Occipital lobe (tissue), 2 donors: ENCODE results near the gene MTUS2. TPM values are rescaled to one million over a fixed set of nuclear protein-coding genes. Genes with fewer than 3 reads are reported as not detected.

ENCODE experiments used
- DNase-seq: peaks from one replicate; lab custom pipeline; 2025; lab: John Stamatoyannopoulos, UW
- total RNA-seq: library from RNA; depleted of rRNA; stranded (reverse); fragments of >200 nt; gene quantifications from one replicate; pipeline ENCODE4 v1.2.3, GENCODE V29; 2014

The MTUS2 gene
- total RNA-seq, 1 donor from 2014 or later: 3.6 TPM

DNA sequence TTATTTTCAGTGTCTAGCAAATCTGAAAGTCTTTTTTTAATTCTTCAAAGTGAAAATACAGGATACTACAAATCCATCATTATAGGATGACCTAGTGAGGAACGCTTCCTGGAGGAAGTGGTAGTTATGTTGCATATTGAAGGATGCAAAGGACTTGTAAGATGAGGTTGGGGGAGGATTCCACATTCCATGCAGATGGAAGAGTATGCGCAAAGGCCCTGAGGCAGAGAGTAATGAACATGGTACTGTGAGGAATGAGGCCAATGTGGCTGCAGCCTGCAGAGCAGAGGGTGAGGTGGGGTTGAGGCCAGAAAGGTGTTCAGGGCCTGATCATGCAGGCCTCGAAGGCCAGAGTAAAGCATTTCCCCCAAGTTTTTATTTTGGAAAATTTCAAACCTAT, 202.8 kb downstream of the MTUS2 start:
- no peak for DNase-seq

DNA sequence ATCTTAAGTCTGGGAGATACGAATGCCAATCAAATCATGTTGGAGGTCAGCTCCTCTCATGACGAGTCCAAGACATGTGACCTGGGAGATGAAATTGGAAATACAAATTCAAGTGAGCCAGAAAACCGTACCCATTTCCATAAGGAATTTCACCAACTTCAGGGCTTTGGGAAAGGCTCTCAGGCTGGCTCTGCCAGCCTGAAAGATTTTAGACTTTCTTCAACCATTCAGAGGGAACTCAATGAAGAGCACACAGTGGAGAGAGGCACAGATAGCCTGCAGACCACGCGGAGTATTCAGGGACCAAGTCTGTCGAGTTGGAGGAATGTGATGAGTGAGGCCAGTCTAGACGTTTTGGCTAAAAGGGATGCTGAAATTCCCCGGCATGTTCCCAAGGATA, 204.6 kb downstream of the MTUS2 start:
- no peak for DNase-seq

DNA sequence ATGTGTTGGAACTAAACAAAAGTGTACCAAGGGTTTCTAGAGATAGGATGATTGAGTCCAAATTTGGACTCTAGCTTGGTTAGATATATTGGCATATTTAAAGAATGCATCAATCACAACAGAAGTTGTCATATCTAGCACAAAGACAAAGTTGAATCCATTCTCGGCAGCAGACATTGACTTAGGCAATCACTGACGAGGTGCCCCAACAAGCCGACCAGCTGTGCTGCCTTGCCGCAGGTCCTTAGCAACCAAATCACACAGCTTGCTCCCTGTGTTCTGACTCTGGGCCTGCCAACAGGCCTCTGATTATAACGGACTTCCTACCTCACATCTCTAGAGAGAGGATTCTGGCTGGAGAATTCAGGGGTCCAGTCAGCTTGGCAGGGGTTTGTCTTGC, 208.7 kb downstream of the MTUS2 start:
- no peak for DNase-seq

DNA sequence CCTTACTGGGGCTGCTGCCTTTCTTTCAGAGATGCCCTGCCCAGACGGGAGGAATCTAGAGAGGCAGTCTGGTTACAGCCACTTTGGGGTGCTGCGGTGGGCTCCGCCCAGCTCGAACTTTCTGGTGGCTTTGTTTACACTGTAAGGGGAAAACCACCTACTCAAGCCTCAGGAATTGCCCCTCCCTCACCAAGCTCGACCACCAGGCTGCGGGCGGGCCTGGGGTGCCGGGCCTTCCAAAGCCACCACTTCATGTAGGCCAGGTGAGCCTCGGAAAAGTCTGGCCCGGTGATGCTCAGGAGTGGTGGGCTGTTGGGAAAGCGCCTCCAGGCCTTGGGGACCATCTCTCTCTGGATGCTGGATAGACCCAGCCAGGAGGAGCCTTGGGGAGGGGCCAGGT, 218.6 kb downstream of the MTUS2 start:
- no peak for DNase-seq

DNA sequence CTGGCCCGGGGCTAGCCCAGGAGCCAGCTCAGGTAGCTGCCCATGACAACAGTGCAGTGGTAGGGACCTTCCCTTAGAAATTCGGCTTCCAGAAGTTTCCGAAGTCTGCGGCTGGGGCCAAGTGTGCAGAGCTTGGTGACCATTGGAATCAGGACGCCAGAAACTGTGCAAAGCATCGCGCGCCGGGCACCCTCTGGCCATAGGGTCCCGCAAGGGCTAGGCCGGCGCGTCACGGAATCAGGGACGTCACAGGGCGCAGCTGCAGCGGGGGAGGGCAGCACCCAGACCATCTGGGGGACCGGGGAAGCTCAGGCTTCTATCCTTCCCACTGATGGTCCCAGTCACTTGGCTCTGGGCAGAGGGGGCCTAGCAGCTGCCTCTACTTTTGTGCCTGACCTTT, 219.1 kb downstream of the MTUS2 start:
- no peak for DNase-seq

DNA sequence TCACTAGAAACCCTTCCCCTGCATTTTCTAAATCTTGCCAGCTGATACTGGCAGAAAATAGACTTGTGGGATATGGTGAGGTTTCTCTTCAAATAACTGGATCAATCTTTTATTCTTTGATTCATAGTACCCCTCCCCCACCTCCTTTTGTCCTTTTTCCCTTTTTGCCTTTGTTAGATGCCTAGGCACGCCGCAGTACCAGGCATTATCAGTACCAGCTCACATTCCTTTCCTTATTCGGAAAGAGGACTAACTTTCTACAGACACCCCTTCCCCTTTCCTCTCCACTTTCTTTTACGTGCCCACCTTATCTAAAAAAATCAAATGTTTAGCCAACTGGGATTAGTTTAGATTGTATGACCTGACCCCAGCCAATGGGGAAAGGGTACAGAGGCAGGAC, 226.4 kb downstream of the MTUS2 start:
- DNase-seq: no peak

DNA sequence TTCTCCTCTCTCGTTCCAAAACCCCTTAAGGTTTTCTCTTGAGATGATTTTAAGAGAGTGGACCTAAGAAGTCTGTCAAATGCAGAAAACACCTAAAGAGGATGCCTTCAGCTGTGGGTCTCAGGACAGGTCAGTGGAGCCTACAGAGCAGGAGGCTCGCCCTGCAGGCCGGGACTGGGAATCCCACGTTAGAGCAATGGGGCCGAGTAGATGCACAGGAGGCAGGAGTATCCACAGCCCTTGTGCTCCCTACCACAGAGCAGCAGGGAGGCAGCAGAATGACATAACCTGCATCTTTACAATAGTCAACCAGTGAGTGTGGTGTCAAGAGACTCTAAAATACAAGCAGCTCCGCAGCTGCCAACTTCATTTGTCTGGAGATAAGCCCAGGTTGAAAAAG, 229.4 kb downstream of the MTUS2 start:
- no peak for DNase-seq

DNA sequence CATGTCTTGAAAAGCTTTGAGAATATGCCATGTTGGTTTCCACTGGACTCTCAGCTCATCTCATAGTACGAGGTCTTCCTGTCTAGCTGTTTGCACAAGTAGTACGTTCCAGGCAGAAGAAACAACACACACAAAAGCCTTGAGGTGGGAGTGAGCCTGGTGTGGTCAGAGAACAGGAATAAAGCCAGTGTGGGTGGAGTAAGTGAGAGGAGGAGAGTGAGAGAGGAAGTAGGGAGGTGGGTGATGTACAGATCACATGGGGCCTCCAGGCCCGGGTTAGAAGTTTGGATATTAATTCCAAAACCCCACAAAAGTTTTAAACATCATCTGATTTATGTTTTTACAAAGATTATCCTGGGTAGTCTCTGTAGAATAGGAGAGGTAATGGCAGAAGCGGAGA, 230.6 kb downstream of the MTUS2 start:
- DNase-seq: no peak

DNA sequence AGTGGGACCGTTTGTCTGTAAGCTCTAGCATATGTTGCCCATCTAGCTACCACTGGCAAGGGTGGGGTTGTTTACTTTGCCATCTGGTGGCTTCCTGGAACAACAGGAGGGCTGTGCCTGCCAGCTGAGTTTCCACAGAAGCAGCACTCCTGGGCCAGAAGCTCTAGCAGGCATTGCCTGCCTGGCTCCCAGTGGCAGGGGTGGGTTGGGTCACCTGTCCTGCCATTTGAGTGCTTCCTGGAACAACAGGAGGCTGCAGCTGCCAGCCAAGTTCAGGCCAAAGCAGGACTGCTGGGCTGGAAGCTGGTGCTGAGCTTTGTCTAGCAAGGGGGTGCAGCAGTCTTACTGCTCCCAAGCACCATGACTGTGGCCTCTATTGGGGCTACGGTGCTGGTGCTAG, 239.7 kb downstream of the MTUS2 start:
- DNase-seq: no peak

DNA sequence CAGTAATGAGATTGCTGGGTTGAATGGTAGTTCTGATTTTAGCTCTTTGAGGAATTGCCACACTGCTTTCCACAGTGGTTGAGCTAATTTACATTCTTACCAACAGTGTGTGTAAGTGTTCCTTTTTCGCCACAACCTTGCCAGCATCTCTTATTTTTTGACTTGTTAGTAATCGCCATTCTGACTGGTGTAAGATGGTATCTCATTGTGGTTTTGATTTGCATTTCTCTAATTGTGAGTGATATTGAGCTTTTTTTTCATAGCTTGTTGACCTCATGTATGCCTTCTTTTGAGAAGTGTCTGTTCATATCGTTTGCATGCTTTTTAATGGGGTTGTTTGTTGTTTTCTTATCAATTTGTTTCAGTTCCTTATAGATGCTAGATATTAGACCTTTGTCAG, 245.0 kb downstream of the MTUS2 start:
- DNase-seq: no peak

DNA sequence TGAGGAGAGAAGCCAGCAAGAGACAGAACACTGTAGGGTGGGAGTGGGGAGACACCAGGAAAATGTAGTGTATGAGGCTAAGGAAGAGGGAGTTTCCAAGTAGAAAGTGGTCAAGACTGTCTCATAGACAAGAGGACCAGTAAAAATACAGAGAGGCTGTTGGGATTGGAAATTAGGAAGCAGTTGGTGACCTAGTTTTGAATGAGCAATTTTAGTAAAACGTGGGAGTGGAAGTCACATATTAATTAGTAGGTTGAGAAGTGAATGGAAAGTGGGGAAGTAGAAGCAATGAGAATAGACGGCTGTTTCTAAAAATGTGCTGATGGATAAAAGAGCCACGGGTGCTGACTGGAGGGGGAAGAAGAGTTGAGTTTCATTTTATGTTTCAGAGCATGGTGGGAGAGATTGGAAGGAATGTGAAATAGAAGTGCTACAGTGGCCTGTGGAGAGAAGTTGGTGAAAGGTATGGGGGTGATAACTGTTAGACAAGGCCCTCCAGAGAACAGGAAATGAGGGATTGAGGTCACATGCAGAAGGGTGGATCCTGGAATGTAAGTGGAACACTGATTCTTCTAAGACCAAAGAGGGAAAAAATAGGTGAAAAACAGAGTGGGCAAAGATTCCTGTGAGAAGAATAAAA, 247.3 kb downstream of the MTUS2 start:
- DNase-seq: no peak

DNA sequence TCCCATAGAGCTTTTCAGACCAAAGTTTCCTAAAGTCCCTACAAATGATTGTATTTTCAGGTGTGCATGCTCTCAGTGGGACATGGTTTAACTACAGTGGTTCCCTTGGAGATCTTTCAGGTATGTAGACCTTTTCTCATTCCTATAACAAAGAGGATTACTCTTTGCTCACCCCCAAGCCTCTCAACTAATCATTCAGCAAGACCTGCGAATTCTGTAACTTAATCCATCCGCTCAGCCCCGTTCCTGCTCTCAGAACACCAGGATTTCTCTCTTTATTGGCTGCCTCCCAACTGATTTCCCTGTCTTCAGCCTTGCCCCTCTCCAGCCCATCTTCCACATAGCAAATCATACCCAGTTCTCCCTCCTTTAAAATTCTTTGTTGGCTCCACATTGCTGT, 253.6 kb downstream of the MTUS2 start:
- DNase-seq: no peak

DNA sequence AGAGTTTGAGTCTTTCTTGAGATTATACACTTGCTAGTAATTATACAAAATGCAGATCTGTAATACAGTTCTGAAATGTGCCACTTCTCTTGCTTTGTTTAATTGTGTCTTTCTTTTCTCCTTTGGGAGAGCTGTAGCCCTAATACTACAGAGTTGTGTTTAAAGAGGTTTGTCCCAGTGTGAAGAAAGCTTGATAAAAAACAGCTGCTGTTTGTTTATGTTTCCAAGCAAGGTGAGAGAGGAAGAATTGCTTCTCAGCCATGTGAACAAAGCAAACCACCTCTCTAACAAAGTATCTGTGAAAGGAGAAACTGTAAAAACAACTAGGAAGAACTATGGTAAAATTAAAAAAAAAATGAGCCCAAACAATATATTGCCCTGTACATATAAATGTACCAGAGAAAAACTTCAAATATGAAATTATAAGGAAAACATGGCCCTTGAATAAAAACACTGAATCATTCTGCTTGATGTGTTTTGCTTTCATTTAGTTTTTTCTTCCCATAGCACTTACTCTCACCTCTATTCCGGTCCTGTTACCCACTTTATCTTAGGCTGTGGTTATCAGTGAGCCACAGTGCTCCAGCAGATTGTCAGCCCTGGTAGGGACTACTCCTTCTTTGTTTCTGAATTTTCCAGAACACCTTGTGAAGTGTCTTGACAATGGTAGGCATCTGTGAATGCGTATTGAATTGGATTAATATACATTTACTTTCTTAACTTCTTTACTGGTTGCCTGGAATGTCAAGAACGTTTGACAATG, 257.1 kb downstream of the MTUS2 start:
- no peak for DNase-seq

DNA sequence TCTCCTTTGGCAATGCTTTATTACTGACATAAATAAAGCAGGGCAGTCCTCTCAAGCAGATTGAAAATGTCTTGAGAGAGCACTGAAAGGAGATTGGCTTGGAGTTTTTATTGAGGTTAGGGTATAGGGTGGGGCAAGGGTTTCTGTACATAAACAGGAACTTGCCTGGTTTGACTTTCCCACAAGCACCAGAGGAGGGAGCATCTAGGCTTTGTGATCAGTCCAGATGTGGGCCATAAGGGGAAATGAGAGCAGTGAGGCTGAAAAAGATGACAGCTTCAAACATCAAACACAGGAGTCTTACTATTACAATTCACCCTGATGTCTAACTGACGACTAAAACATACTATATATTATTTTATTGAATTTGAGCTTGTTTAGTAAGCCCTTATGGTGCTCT, 260.9 kb downstream of the MTUS2 start:
- DNase-seq: no peak

DNA sequence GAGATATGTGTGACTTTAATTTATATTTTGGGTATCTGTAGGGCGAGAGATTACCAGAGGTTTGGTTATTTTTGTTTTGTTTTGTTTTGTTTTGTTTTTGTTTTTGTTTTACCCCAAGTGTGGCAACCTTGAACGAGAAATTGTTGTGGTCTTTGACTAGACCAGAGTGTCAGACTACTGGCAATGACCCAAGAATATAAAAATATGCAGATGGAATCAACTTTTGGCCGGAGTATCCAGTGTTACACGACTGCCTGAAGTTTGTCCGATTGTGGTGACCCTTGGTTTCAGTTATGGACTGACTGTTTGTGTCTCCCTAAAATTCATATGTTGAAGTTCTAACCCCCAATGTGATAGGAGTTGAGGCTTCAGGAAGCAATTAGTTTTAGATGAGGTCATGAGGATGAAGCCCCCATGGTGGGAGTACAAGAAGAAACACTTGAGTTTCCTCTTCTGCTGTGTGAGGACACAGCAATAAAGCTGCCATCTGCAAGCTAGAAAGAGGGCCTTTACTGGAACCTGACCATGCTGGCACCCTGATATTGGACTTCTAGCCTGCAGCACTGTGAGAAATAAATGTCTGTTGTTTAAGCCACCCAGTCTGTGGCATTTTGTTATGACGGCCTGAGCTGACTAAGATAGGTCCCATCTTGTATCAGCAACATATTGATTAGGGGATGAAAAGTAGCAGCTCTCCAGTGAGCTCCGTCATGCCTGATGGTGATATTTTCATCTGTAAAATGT, 261.7 kb downstream of the MTUS2 start:
- no peak for DNase-seq

DNA sequence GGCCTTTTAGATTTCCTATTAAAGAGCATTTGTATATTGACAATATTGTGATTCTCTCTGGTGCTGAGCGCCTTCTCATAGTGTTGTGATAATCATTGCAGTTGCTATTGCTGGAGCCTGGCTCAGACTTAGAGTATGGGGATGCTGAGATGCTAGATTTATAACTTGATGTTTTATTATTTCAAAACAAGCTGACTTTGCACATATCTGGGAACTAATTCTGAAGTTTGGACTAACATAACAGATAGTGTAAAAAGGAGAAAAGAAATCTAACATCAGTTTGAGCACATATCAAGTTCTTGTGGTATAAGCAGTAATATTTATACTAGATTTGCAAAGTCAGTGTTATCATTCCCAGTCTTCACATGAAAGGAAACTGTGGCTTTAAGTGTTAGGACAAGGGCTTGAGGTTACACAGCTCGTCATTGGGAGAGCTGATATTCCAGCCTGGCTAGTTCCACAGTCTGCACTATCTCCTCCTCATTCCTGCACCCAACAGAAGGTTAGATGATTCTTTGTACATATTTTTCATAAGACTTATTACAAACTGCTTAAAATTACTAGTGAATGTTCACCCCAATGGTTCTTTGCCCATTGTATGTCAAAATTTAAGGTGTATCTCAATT, 279.8 kb downstream of the MTUS2 start:
- no peak for DNase-seq

DNA sequence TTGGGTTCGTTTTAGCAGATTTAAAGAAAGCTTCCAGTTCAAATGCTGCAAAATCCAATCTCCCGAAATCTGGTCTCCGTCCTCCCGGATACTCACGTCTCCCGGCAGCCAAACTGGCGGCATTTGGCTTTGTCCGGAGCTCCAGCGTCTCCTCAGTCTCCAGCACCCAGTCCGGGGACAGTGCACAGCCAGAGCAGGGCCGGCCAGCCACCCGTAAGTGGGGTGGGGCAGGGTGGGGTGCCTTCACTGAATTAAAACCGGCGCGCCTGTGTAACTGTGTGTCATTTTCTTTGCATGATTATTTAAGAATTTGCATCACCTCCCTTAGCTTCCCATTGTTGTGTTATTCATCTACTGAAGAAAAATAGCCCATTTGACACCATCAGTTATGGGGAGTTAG, 280.6 kb downstream of the MTUS2 start:
- DNase-seq: no peak

DNA sequence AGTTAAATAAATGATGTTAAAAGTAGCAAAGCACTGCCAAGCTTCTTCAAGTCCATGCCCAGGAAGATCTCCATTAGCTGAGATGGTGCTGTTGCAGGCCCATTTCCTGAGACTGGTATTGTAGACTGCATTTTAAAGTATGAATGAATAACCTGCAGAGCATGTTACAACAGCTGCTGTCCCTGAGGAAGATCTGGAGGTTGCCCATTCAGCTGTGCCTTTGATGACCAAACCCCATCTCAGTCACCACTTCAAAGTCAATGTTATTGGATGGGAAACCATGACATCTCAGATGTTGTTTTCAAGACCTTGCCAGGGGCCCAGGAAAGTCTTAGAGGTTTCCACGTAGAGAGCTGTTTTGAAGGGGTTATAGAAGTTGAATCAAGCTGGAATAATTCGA, 281.3 kb downstream of the MTUS2 start:
- DNase-seq: no peak

DNA sequence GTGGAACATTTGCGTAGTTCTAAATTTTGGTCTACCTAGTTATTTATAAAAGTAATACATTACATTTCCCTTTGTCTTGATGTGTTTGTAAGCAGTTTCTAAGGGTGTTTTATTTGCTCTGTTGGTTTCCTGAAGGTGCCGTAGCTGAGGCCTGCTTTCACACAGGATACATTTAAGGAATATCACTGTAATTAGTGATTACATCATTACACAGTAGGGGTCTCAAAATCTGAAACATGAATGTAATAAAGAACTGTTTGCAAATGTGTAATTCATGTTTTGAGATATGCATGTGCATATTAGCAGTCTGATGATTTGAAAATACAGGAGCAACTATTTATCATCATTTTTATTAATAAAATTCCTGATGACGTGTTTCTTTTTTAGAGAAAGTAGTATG, 281.8 kb downstream of the MTUS2 start:
- no peak for DNase-seq

DNA sequence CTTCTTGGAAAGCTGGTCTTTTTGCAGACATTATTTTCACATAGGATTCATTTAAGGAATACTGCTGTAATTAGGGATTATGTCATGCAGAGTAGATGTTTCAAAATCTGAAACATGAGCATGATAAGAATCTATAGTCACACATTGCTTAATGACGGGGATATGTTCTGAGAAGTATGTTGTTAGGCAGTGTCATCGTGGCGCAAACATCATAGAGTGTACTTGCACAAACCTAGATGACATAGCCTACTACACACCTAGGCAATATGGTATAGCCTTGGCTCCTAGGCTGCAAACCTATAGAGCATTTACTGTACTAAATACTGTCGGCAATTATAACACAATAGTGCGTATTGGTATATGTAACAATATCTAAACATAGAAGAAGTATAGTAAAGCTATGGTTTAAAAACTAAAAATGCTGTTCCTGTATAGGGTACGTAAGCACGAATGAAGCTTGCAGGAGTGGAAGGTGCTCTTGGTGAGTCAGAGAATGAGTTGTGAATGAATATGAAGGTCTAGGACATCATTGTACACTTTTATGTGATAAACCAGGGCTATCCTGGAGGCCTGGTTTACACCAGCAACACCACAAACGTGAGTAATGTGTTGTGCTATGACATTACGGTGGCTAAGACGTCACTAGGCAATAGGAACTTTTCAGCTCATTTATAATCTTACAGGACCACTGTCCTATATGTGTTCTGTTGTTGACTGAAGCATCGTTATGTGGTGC, 283.1 kb downstream of the MTUS2 start:
- DNase-seq: no peak

DNA sequence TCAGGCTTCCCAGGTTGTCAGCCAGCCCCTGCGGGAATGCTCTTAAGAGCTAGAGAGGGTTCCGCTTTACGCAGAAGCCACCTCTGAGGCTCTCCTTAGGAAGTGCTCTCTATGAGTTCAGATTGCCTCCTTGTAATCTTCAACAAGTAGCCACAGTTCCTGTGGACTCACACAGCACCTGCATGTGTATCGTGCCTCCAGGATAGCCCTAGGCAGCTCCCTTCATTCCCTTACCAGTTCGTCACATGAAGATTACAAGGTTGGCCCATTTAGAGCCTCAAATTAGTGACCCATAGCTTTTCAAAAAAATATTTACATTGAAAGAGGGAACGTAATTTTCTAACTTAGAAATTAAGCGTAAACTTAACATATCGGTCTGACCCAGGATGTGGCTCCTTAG, 284.3 kb downstream of the MTUS2 start:
- no peak for DNase-seq

DNA sequence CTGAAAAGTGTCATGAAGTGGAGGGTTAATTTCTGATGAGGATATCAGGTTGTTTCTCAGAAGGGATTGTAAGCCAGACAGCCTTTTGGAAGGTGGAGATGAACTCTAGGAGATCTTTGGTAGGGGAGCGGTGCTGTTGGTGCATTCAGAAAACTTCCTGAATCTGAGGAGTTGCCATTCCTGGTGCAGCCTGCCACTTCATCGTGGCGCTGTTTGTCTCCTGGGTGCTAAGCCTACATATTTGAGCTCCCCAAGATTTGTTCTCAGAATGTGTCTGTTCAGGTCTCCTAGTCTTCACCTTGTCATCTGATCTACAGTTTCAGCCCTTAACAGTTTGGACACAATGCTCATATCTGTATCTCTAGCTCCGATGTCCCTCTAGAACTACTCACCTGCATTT, 285.6 kb downstream of the MTUS2 start:
- DNase-seq: no peak
